A549 (cell line): ENCODE results near the gene MESP1. TPM values are rescaled to one million over a fixed set of nuclear protein-coding genes. Genes with fewer than 3 reads are reported as not detected.

ENCODE experiments used
- ATAC-seq, 2 experiments: fragments of 200-7000 bp in 1 of 2; fragments of >200 bp in 1 of 2; cut with Nextera tagmentation in 1 of 2; cut with Tn5 transposase in 1 of 2; 3 replicates each; pipeline versions ENCODE4 v1.8.0 to v1.9.1; 2018 to 2020; ENCODE audit warnings: mild to moderate bottlenecking in 1 of 2, moderate library complexity in 1 of 2
- CTCF ChIA-PET: fragments of 300-600 bp; sonication (Branson Sonifier 250); formaldehyde crosslinking; extraction: SDS; loops from one replicate; lab custom pipeline; 2021; ENCODE audit warnings: antibody characterized with exemption, inconsistent platforms; lab: Yijun Ruan, JAX
- POLR2A ChIA-PET: fragments of 350-600 bp; formaldehyde crosslinking; extraction: SDS; loops from one replicate; lab custom pipeline; 2021; ENCODE audit warnings: antibody characterized with exemption, inconsistent platforms; lab: Yijun Ruan, JAX
- DNase-seq, 2 experiments: peaks; one replicate each; pipeline versions ENCODE4 v3.0.0 to v3.0.0-alpha.2; 2011 to 2016; ENCODE audit warnings: low read depth in 1 of 2, low spot score in 1 of 2
- FAIRE-seq: peaks from 2 replicates; lab custom pipeline; 2011; peaks lifted over from hg19 to GRCh38; lab: Jason Lieb, UNC
- H3K27ac ChIP-seq, 2 experiments: fragments of >200 bp; sonication (Bioruptor Twin); formaldehyde crosslinking; 3 replicates each; pipeline ENCODE4 v1.5.1; 2016 to 2017
- H3K4me1 ChIP-seq: fragments of >200 bp; sonication (Bioruptor Twin); formaldehyde crosslinking; 3 replicates; pipeline ENCODE4 v1.6.1; 2016
- H3K4me2 ChIP-seq: fragments of >200 bp; sonication (Bioruptor Twin); formaldehyde crosslinking; 3 replicates; pipeline ENCODE4 v1.6.1; 2016
- H3K4me3 ChIP-seq: fragments of >200 bp; sonication (Bioruptor Twin); formaldehyde crosslinking; 3 replicates; pipeline ENCODE4 v1.5.1; 2016
- H3K9me3 ChIP-seq: fragments of >200 bp; sonication (Bioruptor Twin); formaldehyde crosslinking; 3 replicates; pipeline ENCODE4 v1.6.1; 2016
- ATOH8 ChIP-seq: fragments of 250-450 bp; sonication (Bioruptor Pico); IDR thresholded peaks from 2 replicates; pipeline ENCODE4 v1.5.0; 2020; ENCODE audit warnings: low read depth, mild to moderate bottlenecking, moderate library complexity
- CBX2 ChIP-seq: fragments of 200-600 bp; sonication (generic); IDR thresholded peaks from 2 replicates; pipeline ENCODE4 v1.6.1; 2016; ENCODE audit warnings: low read depth, mild to moderate bottlenecking, borderline replicate concordance
- CEBPB ChIP-seq, 2 experiments: fragments of >200 bp in 1 of 2; sonication (Bioruptor Twin) in 1 of 2; formaldehyde crosslinking in 1 of 2; IDR thresholded peaks; 2 replicates each; pipeline ENCODE4 v1.6.1; 2012 to 2016
- CHD4 ChIP-seq: fragments of 200-600 bp; sonication (generic); IDR thresholded peaks from 2 replicates; pipeline ENCODE4 v1.6.1; 2016; ENCODE audit warnings: antibody characterized with exemption, mild to moderate bottlenecking, borderline replicate concordance
- E2F6 ChIP-seq: IDR thresholded peaks from 2 replicates; pipeline ENCODE4 v1.6.1; 2012; ENCODE audit warnings: low read depth, borderline replicate concordance
- ELK1 ChIP-seq: fragments of 150-350 bp; IDR thresholded peaks from 2 replicates; pipeline ENCODE4 v1.6.1; 2014; ENCODE audit warnings: low read depth, mild to moderate bottlenecking, low read length
- FOXS1 ChIP-seq: fragments of 250-450 bp; sonication (Bioruptor Pico); IDR thresholded peaks from 2 replicates; pipeline ENCODE4 v1.5.0; 2020; ENCODE audit warnings: mild to moderate bottlenecking, moderate library complexity
- HES2 ChIP-seq: fragments of >200 bp; sonication (Bioruptor Twin); formaldehyde crosslinking; IDR thresholded peaks from 2 replicates; pipeline ENCODE4 v1.6.1; 2016
- HEYL ChIP-seq: fragments of 250-450 bp; sonication (Bioruptor Pico); IDR thresholded peaks from 2 replicates; pipeline ENCODE4 v1.8.0; 2021; ENCODE audit warnings: mild to moderate bottlenecking, moderate library complexity
- HMGXB4 ChIP-seq: fragments of 250-450 bp; sonication (Bioruptor Pico); IDR thresholded peaks from 2 replicates; pipeline ENCODE4 v1.5.0; 2021; ENCODE audit warnings: mild to moderate bottlenecking, moderate library complexity, borderline replicate concordance
- HOXB5 ChIP-seq: fragments of 250-450 bp; sonication (Bioruptor Pico); IDR thresholded peaks from 2 replicates; pipeline ENCODE4 v1.5.0; 2020; ENCODE audit warnings: mild to moderate bottlenecking, moderate library complexity
- JUN ChIP-seq, 2 experiments: fragments of >200 bp; sonication (Bioruptor Twin); formaldehyde crosslinking; IDR thresholded peaks; 2 replicates in 1 of 2; 3 replicates in 1 of 2; pipeline ENCODE4 v1.6.1; 2016 to 2017
- KDM1A ChIP-seq: fragments of 200-600 bp; sonication (generic); IDR thresholded peaks from 2 replicates; pipeline ENCODE4 v1.6.1; 2016; ENCODE audit warnings: low read depth, mild to moderate bottlenecking
- KDM5A ChIP-seq: fragments of 200-600 bp; sonication (generic); IDR thresholded peaks from 2 replicates; pipeline ENCODE4 v1.6.1; 2016; ENCODE audit warnings: antibody characterized with exemption, mild to moderate bottlenecking
- NR3C1 ChIP-seq: fragments of >200 bp; sonication (Bioruptor Twin); formaldehyde crosslinking; IDR thresholded peaks from 3 replicates; pipeline ENCODE4 v1.6.1; 2017
- PBX3 ChIP-seq: IDR thresholded peaks from 2 replicates; pipeline ENCODE4 v1.6.1; 2012
- RAD21 ChIP-seq, 2 experiments: fragments of >200 bp in 1 of 2; sonication (Bioruptor Twin) in 1 of 2; formaldehyde crosslinking in 1 of 2; IDR thresholded peaks in 1 of 2; conservative IDR thresholded peaks in 1 of 2; 2 replicates in 1 of 2; 3 replicates in 1 of 2; pipeline ENCODE4 v1.6.1; 2012 to 2018; ENCODE audit warnings: inconsistent platforms in 1 of 2
- RFX5 ChIP-seq: fragments of 450-650 bp; IDR thresholded peaks from 2 replicates; pipeline ENCODE4 v1.7.1; 2014; ENCODE audit warnings: antibody characterized with exemption, mild to moderate bottlenecking, moderate library complexity
- TFCP2L1 ChIP-seq: fragments of 250-450 bp; sonication (Bioruptor Pico); IDR thresholded peaks from 2 replicates; pipeline ENCODE4 v1.5.0; 2021; ENCODE audit warnings: mild to moderate bottlenecking
- ZC3H11A ChIP-seq: fragments of 450-650 bp; IDR thresholded peaks from 2 replicates; pipeline ENCODE4 v1.6.1; 2014; ENCODE audit warnings: antibody characterized with exemption, mild to moderate bottlenecking
- ZFP36 ChIP-seq: fragments of 450-650 bp; IDR thresholded peaks from 2 replicates; pipeline ENCODE4 v1.6.1; 2014; ENCODE audit warnings: borderline replicate concordance; ENCODE audit not compliant: partially characterized antibody
- ZSCAN20 ChIP-seq: fragments of 250-450 bp; sonication (Bioruptor Pico); IDR thresholded peaks from 2 replicates; pipeline ENCODE4 v1.8.0; 2022; ENCODE audit warnings: mild to moderate bottlenecking, moderate library complexity
- WGBS: methylation state at CpG from one replicate; pipeline ENCODE4 v1.1.6; 2017; ENCODE audit errors: missing lambda C conversion rate; 5-methylcytosine and 5-hydroxymethylcytosine counted together
- polyA plus RNA-seq, 4 experiments: library from polyadenylated mRNA; depleted of rRNA in 3 of 4; stranded (reverse); fragments of >200 nt; fragmentation: RNase III in 1 of 4; extraction: RNeasy Plus Mini Kit Qiagen cat#74134 plus additional on column Dnase treatment in 1 of 4; gene quantifications; 2 replicates in 3 of 4; 3 replicates in 1 of 4; pipeline ENCODE4 v1.2.3, GENCODE V29; 2011 to 2017

MESP1 gene
- polyA plus RNA-seq, 2 of the 4 experiments (the other 2 are of a cell fraction) = 1.2 to 2.7 TPM

GRCh38 chr15:89785774-89786140 lies 34.7 kb upstream of the MESP1 start:
- H3K4me3 ChIP-seq = no peak overlapping the region
- POLR2A ChIA-PET = no interaction called here
- CTCF ChIA-PET = interaction anchor here (3.1 kb wide), 1 partner anchor 12 kb away, joined by 18 read pairs; no protein-coding TSS in a partner anchor
- TF ChIP-seq ZC3H11A (no peak), HEYL (no peak), RFX5 (no peak), ZSCAN20 (no peak), KDM5A (no peak), E2F6 (no peak), PBX3 (no peak), TFCP2L1 (CRISPR knock-in tag) (no peak), CEBPB (IDR thresholded peaks at IDR 0.05) (no peak), RAD21 (conservative IDR thresholded peaks at IDR 0.05 in 1 of 2, IDR thresholded peaks at IDR 0.05 in 1 of 2) (no peak), CBX2 (no peak), ELK1 (no peak), HES2 (no peak), HOXB5 (CRISPR knock-in tag) (no peak), JUN (IDR thresholded peaks at IDR 0.05) (no peak), FOXS1 (CRISPR knock-in tag) (no peak), CHD4 (no peak), ZFP36 (no peak), KDM1A (no peak)
- TF ChIP-seq, all 56 proteins: peak for 0
- FAIRE-seq (peak; percentile 23), DNase-seq (no peak), ATAC-seq (no peak)
- peaks cover 35% of the 10 kb centered on the region for H3K4me1 ChIP-seq
- peaks cover 22% of the 10 kb centered on the region for H3K9me3 ChIP-seq
- peak overlapping the region; percentile 56 for H3K4me2 ChIP-seq
- H3K27ac ChIP-seq = peak overlapping the region; percentile 60 to 79; a peak in 5 of 6 replicates

- ChIA-PET CTCF (interaction anchor here (2.7 to 3.1 kb wide), 3 partner anchors 12 to 89 kb away, joined by 7 to 19 read pairs (median 18); no protein-coding TSS in a partner anchor), POLR2A (no interaction called here)
- peak; percentile 53 to 67; a peak in 5 of 6 replicates for ATAC-seq
- Histone ChIP-seq H3K4me1 (peaks cover 37% of the 10 kb centered on the region), H3K4me2 (peak overlapping the region; percentile 56), H3K4me3 (no peak overlapping the region), H3K9me3 (peaks cover 22% of the 10 kb centered on the region), H3K27ac (peak overlapping the region; percentile 60 to 79; a peak in 5 of 6 replicates)
- TF ChIP-seq ZSCAN20 (no peak), NR3C1 (no peak), CEBPB (IDR thresholded peaks at IDR 0.05) (peak in 1 of 2 experiments; percentile 40; a peak in 1 of 4 replicates), HMGXB4 (no peak), ATOH8 (no peak)
- 65% methylated on average over 12 of the region's 13 CpGs for WGBS
- FAIRE-seq = no peak
- peak; percentile 49 to 65 for DNase-seq
Observed at GRCh38 chr15:89785064-89785773, 34.2 kb upstream of the MESP1 start.
